IPS-NIHi7 (cell line): Measurements from ENCODE around the gene TALDO1.
A peak's percentile ranks its signal among the peaks of the same experiment; 100 is the strongest.

Experiments
- DNase-seq: peaks from one replicate; pipeline ENCODE4 v3.0.0; 2012; ENCODE audit warnings: mixed read lengths; ENCODE audit errors: extremely low spot score

TALDO1 gene

GRCh38 chr11:769887-770641 is 22.8 kb downstream of the TALDO1 start:
- no peak for DNase-seq

GRCh38 chr11:770642-771616 is 23.7 kb downstream of the TALDO1 start:
- no peak for DNase-seq

GRCh38 chr11:771617-772204 is 24.4 kb downstream of the TALDO1 start:
- DNase-seq, result no peak

- no peak for DNase-seq
Observed at GRCh38 chr11:772429-773390, 25.4 kb downstream of the TALDO1 start.

- no peak for DNase-seq
Observed at GRCh38 chr11:773425-773824, 26.2 kb downstream of the TALDO1 start.

- DNase-seq, result no peak
Observed at GRCh38 chr11:773830-774229, 26.6 kb downstream of the TALDO1 start.

GRCh38 chr11:774873-775592 is 27.8 kb downstream of the TALDO1 start:
- no peak for DNase-seq

- no peak for DNase-seq
Observed at GRCh38 chr11:776263-776560, 28.9 kb downstream of the TALDO1 start.

- DNase-seq, result peak; percentile 91
Observed at GRCh38 chr11:776561-777287, 29.5 kb downstream of the TALDO1 start.

- DNase-seq, result peak; percentile 98
Observed at GRCh38 chr11:777288-778255, 30.3 kb downstream of the TALDO1 start, which contains the start of gene GATD1. Gene GATD1 (minus strand): TSS chr11:777487. CDS start chr11:777462, 25 bp downstream.

- DNase-seq, result no peak
Observed at GRCh38 chr11:778976-779954, 32.0 kb downstream of the TALDO1 start.

GRCh38 chr11:779955-780532 is 32.8 kb downstream of the TALDO1 start:
- no peak for DNase-seq

- DNase-seq, result no peak
Observed at GRCh38 chr11:782264-783174, 35.3 kb downstream of the TALDO1 start.

GRCh38 chr11:783581-784015 is 36.3 kb downstream of the TALDO1 start:
- peak; percentile 90 for DNase-seq

GRCh38 chr11:786235-787083 is 39.2 kb downstream of the TALDO1 start:
- no peak for DNase-seq
